WERI-Rb-1 (cell line): ENCODE data around the gene LHFPL6.

Source experiments
- DNase-seq: peaks from one replicate; pipeline ENCODE4 v3.0.0-alpha.2; 2020
- H3K27ac ChIP-seq: fragments of 250-450 bp; sonication (Bioruptor Pico); 2 replicates; pipeline ENCODE4 v1.5.1; 2020; ENCODE audit warnings: mild to moderate bottlenecking, moderate library complexity
- H3K27me3 ChIP-seq: fragments of 250-450 bp; sonication (Bioruptor Pico); 2 replicates; pipeline ENCODE4 v1.5.1; 2021; ENCODE audit warnings: mild to moderate bottlenecking, low read depth, moderate library complexity; ENCODE audit not compliant: insufficient read depth, severe bottlenecking
- H3K36me3 ChIP-seq: fragments of 250-450 bp; sonication (Bioruptor Pico); 2 replicates; pipeline ENCODE4 v1.5.1; 2020; ENCODE audit warnings: mild to moderate bottlenecking, moderate library complexity
- H3K4me3 ChIP-seq: 2 replicates; pipeline ENCODE4 v1.5.1; 2011; ENCODE audit warnings: low read depth, mild to moderate bottlenecking, control low read depth, low read length
- H3K9me3 ChIP-seq: fragments of 250-450 bp; sonication (Bioruptor Pico); 2 replicates; pipeline ENCODE4 v1.5.1; 2021; ENCODE audit warnings: mild to moderate bottlenecking, moderate library complexity; ENCODE audit not compliant: severe bottlenecking
- CTCF ChIP-seq: IDR thresholded peaks from 2 replicates; pipeline ENCODE4 v1.5.1; 2011; ENCODE audit warnings: low read depth, mild to moderate bottlenecking, control low read depth, inconsistent platforms, low read length

LHFPL6 gene

GRCh38 chr13:39599842-39600241 is 3.2 kb downstream of the LHFPL6 start:
- Histone ChIP-seq H3K4me3 (no peak overlapping the region), H3K36me3 (no peaks in the 10 kb centered on the region), H3K9me3 (no peaks in the 10 kb centered on the region), H3K27ac (no peak overlapping the region), H3K27me3 (no peaks in the 10 kb centered on the region)
- DNase-seq, result no peak
- TF ChIP-seq CTCF, result no peak

DNA sequence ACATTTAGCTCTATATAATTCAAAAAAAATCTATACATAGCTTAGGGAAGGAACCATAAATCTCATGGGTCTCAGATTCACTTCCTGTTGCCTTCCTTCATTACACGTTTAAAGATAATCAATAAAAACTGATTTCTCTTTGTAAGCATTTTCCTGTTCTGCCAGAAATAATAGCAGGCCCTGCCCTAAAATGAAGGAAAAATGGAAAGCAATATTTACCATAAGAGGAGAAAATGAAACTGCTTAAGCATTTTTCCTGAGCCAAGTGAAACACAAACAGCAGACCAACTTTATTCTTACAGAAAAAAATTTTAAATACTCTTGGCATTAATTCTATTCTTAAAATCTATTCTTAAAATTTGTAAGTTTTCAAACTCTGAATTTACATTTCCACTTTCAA is 4.0 kb downstream of the LHFPL6 start:
- DNase-seq, result no peak
- H3K27ac ChIP-seq, result no peak overlapping the region
- H3K36me3 ChIP-seq, result no peaks in the 10 kb centered on the region
- no peaks in the 10 kb centered on the region for H3K27me3 ChIP-seq
- TF ChIP-seq CTCF, result no peak
- H3K4me3 ChIP-seq, result no peak overlapping the region
- H3K9me3 ChIP-seq, result no peaks in the 10 kb centered on the region

- H3K27ac ChIP-seq, result no peak overlapping the region
- no peak for DNase-seq
These were observed 5.2 kb downstream of the LHFPL6 start for GRCh38 chr13:39597838-39598237.

GRCh38 chr13:39596685-39597084 is 6.3 kb downstream of the LHFPL6 start:
- Histone ChIP-seq H3K27me3 (no peaks in the 10 kb centered on the region), H3K9me3 (no peaks in the 10 kb centered on the region), H3K27ac (no peak overlapping the region), H3K4me3 (no peak overlapping the region), H3K36me3 (no peaks in the 10 kb centered on the region)
- DNase-seq, result no peak
- TF ChIP-seq CTCF, result no peak

More at GRCh38 chr13:39597838-39598237, 5.2 kb downstream of the LHFPL6 start:
- no peaks in the 10 kb centered on the region for H3K27me3 ChIP-seq
- TF ChIP-seq CTCF, result no peak
- H3K4me3 ChIP-seq, result no peak overlapping the region
- H3K9me3 ChIP-seq, result no peaks in the 10 kb centered on the region
- H3K36me3 ChIP-seq, result no peaks in the 10 kb centered on the region

GRCh38 chr13:39596176-39596575 is 6.8 kb downstream of the LHFPL6 start:
- no peak overlapping the region for H3K27ac ChIP-seq
- no peaks in the 10 kb centered on the region for H3K36me3 ChIP-seq
- no peaks in the 10 kb centered on the region for H3K27me3 ChIP-seq
- H3K9me3 ChIP-seq, result no peaks in the 10 kb centered on the region
- TF ChIP-seq CTCF, result no peak
- DNase-seq, result no peak
- no peak overlapping the region for H3K4me3 ChIP-seq

DNA sequence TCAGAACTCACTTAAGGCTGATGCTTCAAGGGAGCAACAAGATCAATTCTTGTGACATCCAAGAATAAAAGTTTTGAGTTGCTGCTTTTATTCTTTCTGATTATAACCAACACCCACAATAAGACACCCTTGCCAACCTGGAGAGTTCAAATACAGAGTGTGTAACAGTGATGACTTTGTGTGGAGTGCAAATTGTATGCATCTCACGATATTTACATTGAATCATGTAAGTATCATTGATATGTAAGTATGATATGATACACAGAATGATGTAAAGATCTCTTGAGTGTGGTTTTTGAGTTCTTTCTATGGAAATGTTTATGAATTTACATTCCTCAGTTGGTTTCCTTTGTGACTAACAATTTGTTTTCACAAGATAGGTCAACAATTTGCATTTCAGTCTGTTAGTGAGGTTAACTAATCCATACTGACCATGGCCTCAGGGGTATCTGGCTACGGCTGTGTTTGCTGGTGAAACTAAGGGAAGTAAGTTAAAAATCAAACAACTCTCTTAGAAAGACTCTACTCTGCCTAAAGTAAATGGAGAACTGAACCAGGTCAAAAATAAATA is 12.4 kb downstream of the LHFPL6 start:
- Histone ChIP-seq H3K27ac (no peak overlapping the region), H3K36me3 (no peaks in the 10 kb centered on the region), H3K27me3 (no peaks in the 10 kb centered on the region), H3K9me3 (no peaks in the 10 kb centered on the region), H3K4me3 (no peak overlapping the region)
- DNase-seq, result no peak
- no peak for TF ChIP-seq CTCF
